HUES64 (cell line): Measurements from ENCODE around the gene SACS.

Experiments
- H3K27ac ChIP-seq: 2 replicates; pipeline ENCODE4 v1.7.0; 2013; ENCODE audit warnings: low read depth, low read length, inconsistent platforms
- H3K27me3 ChIP-seq: 2 replicates; pipeline ENCODE4 v1.6.1; 2013; ENCODE audit warnings: mild to moderate bottlenecking, low read length; ENCODE audit not compliant: insufficient read depth
- H3K36me3 ChIP-seq: 2 replicates; pipeline ENCODE4 v1.6.1; 2013; ENCODE audit warnings: mild to moderate bottlenecking, low read length; ENCODE audit not compliant: insufficient read depth
- H3K4me1 ChIP-seq: 2 replicates; pipeline ENCODE4 v1.6.1; 2013; ENCODE audit warnings: mild to moderate bottlenecking, low read length, moderate library complexity; ENCODE audit not compliant: insufficient read depth
- H3K4me3 ChIP-seq: 2 replicates; pipeline ENCODE4 v1.5.1; 2013; ENCODE audit warnings: mild to moderate bottlenecking, low read length, moderate library complexity
- H3K9ac ChIP-seq: 2 replicates; pipeline ENCODE4 v1.6.1; 2013; ENCODE audit warnings: mild to moderate bottlenecking, low read depth, low read length
- H3K9me3 ChIP-seq: 2 replicates; pipeline ENCODE4 v1.6.1; 2013; ENCODE audit warnings: low read depth, low read length; ENCODE audit not compliant: insufficient read depth
- WGBS: fragments of 150-250, 120-280 bp; methylation state at CpG from one replicate; pipeline ENCODE4 v1.1.7; 2013; ENCODE audit warnings: missing lambda C conversion rate; 5-methylcytosine and 5-hydroxymethylcytosine counted together

Gene SACS

GRCh38 chr13:23354520-23354919 lies 79.0 kb downstream of the SACS start:
- H3K9ac ChIP-seq = no peak overlapping the region
- 97% methylated on average over 5 of the region's 5 CpGs for WGBS
- H3K36me3 ChIP-seq = peaks cover 100% of the 10 kb centered on the region
- H3K27me3 ChIP-seq = no peaks in the 10 kb centered on the region
- no peak overlapping the region for H3K4me3 ChIP-seq
- no peak overlapping the region for H3K27ac ChIP-seq
- no peaks in the 10 kb centered on the region for H3K9me3 ChIP-seq
- H3K4me1 ChIP-seq = no peaks in the 10 kb centered on the region

- Histone ChIP-seq H3K9me3 (no peaks in the 10 kb centered on the region), H3K9ac (no peak overlapping the region), H3K27ac (no peak overlapping the region), H3K27me3 (no peaks in the 10 kb centered on the region), H3K4me3 (no peak overlapping the region), H3K36me3 (peaks cover 100% of the 10 kb centered on the region), H3K4me1 (no peaks in the 10 kb centered on the region)
- 88% methylated on average over 4 of the region's 4 CpGs for WGBS
Measured at GRCh38 chr13:23352161-23352560, 81.3 kb downstream of the SACS start.

GRCh38 chr13:23350009-23350408 lies 83.5 kb downstream of the SACS start:
- Histone ChIP-seq H3K9ac (no peak overlapping the region), H3K36me3 (peaks cover 94% of the 10 kb centered on the region), H3K4me1 (no peaks in the 10 kb centered on the region), H3K9me3 (no peaks in the 10 kb centered on the region), H3K4me3 (no peak overlapping the region), H3K27ac (no peak overlapping the region), H3K27me3 (no peaks in the 10 kb centered on the region)
- WGBS = 95% methylated on average over 3 of the region's 3 CpGs

GRCh38 chr13:23349161-23349897 lies 84.2 kb downstream of the SACS start:
- Histone ChIP-seq H3K4me1 (no peaks in the 10 kb centered on the region), H3K27me3 (no peaks in the 10 kb centered on the region), H3K9ac (no peak overlapping the region), H3K27ac (no peak overlapping the region), H3K9me3 (no peaks in the 10 kb centered on the region), H3K36me3 (peaks cover 94% of the 10 kb centered on the region), H3K4me3 (no peak overlapping the region)
- WGBS = 96% methylated on average over 4 of the region's 4 CpGs

- no peaks in the 10 kb centered on the region for H3K4me1 ChIP-seq
- no peaks in the 10 kb centered on the region for H3K27me3 ChIP-seq
- H3K36me3 ChIP-seq = peaks cover 93% of the 10 kb centered on the region
- H3K4me3 ChIP-seq = no peak overlapping the region
- no peak overlapping the region for H3K27ac ChIP-seq
- H3K9me3 ChIP-seq = no peaks in the 10 kb centered on the region
- H3K9ac ChIP-seq = no peak overlapping the region
- 90% methylated on average over 4 of the region's 4 CpGs for WGBS
Measured at GRCh38 chr13:23348262-23349127, 85.0 kb downstream of the SACS start.

- no peak overlapping the region for H3K27ac ChIP-seq
- no peaks in the 10 kb centered on the region for H3K27me3 ChIP-seq
- peaks cover 91% of the 10 kb centered on the region for H3K36me3 ChIP-seq
- 86% methylated on average over 1 of the region's 1 CpG for WGBS
- H3K4me1 ChIP-seq = no peaks in the 10 kb centered on the region
- no peak overlapping the region for H3K4me3 ChIP-seq
- 0 out of 2 replicates have a peak, but pooled peaks cover 2% of the 10 kb centered on the region for H3K9me3 ChIP-seq
- no peak overlapping the region for H3K9ac ChIP-seq
Measured at GRCh38 chr13:23347601-23348000, 85.9 kb downstream of the SACS start.

GRCh38 chr13:23344931-23345595 lies 88.4 kb downstream of the SACS start:
- H3K27me3 ChIP-seq = no peaks in the 10 kb centered on the region
- 93% methylated on average over 4 of the region's 4 CpGs for whole genome bisulfite sequencing
- no peaks in the 10 kb centered on the region for H3K4me1 ChIP-seq
- no peak overlapping the region for H3K9ac ChIP-seq
- peaks cover 23% of the 10 kb centered on the region for H3K9me3 ChIP-seq
- H3K27ac ChIP-seq = no peak overlapping the region
- peaks cover 88% of the 10 kb centered on the region for H3K36me3 ChIP-seq
- no peak overlapping the region for H3K4me3 ChIP-seq

- H3K27ac ChIP-seq = no peak overlapping the region
- WGBS = 100% methylated on average over 1 of the region's 1 CpG
- no peaks in the 10 kb centered on the region for H3K27me3 ChIP-seq
- H3K9ac ChIP-seq = no peak overlapping the region
- peaks cover 92% of the 10 kb centered on the region for H3K36me3 ChIP-seq
- peaks cover 81% of the 10 kb centered on the region for H3K9me3 ChIP-seq
- no peak overlapping the region for H3K4me3 ChIP-seq
- no peaks in the 10 kb centered on the region for H3K4me1 ChIP-seq
Measured at GRCh38 chr13:23339225-23339624, 94.3 kb downstream of the SACS start.

- peaks cover 49% of the 10 kb centered on the region for H3K36me3 ChIP-seq
- no peak overlapping the region for H3K9ac ChIP-seq
- H3K4me1 ChIP-seq = no peaks in the 10 kb centered on the region
- WGBS = 90% methylated on average over 6 of the region's 6 CpGs
- H3K9me3 ChIP-seq = peaks cover 47% of the 10 kb centered on the region
- no peak overlapping the region for H3K4me3 ChIP-seq
- H3K27me3 ChIP-seq = no peaks in the 10 kb centered on the region
- no peak overlapping the region for H3K27ac ChIP-seq
Measured at GRCh38 chr13:23330356-23330755, 103.1 kb downstream of the SACS start.

GRCh38 chr13:23325191-23325590 lies 108.3 kb downstream of the SACS start:
- Histone ChIP-seq H3K9ac (no peak overlapping the region), H3K9me3 (no peaks in the 10 kb centered on the region), H3K27me3 (no peaks in the 10 kb centered on the region), H3K4me3 (no peak overlapping the region), H3K36me3 (no peaks in the 10 kb centered on the region; the same call in 1 of the 2 replicates), H3K4me1 (peaks cover 10% of the 10 kb centered on the region; the same call in 1 of the 2 replicates), H3K27ac (no peak overlapping the region)
- WGBS = 93% methylated on average over 2 of the region's 2 CpGs
